GM21423 (cell line): ENCODE results near the gene SLC26A11.
"Not testable (repeated sequence)": the region's sequence is repeated elsewhere in the genome, so short reads cannot be mapped to it uniquely, and the experiment has no call there.

Source experiments
- ATAC-seq: cut with Tn5 transposase; IDR thresholded peaks from one replicate; pipeline ENCODE4 v1.9.1; 2021; ENCODE audit warnings: mild to moderate bottlenecking, moderate library complexity; ENCODE audit not compliant: unreplicated experiment

SLC26A11 gene

GRCh38 chr17:80195671-80196529 lies 24.3 kb upstream of the SLC26A11 start:
- ATAC-seq = no peak

DNA sequence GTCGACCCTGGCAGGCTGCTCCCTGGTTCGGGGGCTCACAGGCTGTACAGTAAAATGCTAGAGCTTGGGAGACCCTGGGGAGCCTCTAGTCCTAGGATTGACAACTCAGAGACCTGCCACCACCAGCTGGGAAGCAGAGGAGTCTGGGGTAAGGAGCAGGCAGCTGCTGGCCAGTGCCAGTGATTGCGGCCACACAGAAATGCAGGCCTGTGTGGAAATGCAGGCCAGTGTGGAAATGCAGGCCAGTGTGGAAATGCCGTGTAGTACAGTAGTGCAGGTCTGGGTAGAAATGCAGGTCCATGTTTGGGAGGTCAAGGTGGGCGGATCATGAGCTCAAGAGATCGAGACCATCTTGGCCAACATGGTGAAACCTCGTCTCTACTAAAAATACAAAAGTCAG lies 23.6 kb upstream of the SLC26A11 start:
- no peak for ATAC-seq

GRCh38 chr17:80198144-80198661 lies 22.0 kb upstream of the SLC26A11 start:
- ATAC-seq = no peak

DNA sequence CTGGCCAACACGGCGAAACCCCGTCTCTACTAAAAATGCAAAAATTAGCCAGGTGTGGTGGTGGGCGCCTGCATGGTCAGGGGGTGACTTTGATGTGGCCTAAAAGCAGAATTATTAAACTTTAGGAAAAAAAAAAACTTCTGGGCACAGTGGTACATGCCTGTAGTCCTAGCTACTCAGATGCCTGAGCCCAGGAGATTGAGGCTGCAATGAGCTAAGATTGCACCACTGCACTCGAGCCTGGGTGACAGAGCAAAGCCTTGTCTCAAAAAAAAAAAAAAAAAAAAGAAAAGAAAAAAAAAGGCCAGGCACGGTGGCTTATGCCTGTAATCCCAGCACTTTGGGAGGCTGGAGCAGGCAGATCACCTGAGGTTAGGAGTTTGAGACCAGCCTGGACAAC lies 20.9 kb upstream of the SLC26A11 start:
- not testable (repeated sequence) for ATAC-seq

DNA sequence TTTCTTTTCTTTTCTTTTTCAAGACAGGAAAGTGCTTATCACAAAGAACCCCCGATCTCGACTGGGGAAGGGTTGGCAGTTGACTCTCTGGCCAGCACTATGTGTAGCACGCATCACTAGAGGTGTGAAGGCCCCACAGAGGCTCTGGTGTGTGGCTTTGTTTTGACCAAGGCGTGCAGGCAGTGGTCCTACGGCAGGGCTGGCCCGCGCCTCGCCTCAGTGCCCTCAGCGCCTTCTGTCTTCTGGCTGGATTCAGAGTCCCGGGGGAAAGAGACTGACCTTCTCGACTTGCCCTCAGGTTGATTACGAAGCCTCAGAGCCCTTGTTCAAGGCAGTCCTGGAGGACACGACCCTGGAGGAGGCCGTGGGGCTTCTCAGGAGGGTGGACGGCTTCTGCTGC lies 18.8 kb upstream of the SLC26A11 start:
- ATAC-seq = no peak

- no peak for ATAC-seq
These were observed 18.0 kb upstream of the SLC26A11 start for GRCh38 chr17:80202197-80202596.

- no peak for ATAC-seq
These were observed 16.7 kb upstream of the SLC26A11 start for GRCh38 chr17:80203471-80203963.

- ATAC-seq = no peak
These were observed 15.4 kb upstream of the SLC26A11 start for GRCh38 chr17:80204626-80205468.

DNA sequence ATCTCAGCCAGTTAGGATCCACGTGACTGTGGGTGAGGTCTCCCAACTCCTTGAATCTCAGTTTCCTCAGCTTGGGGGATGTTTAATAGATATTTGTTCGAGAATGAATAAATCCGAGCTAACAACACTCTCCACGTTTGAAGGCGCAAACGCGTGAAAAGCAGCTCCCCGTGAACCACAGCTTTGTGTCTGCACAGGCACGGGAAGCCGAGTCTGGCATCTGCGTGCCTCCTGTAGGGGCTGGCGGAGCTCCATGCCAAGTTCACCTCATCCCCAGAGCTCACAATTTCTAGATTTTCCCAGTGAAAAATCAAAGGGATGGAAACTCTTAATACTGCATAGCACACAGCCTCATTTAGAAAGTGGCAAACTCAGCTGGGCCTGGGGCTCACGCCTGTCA lies 14.4 kb upstream of the SLC26A11 start:
- no peak for ATAC-seq

GRCh38 chr17:80208050-80208449 lies 12.2 kb upstream of the SLC26A11 start:
- no peak for ATAC-seq

DNA sequence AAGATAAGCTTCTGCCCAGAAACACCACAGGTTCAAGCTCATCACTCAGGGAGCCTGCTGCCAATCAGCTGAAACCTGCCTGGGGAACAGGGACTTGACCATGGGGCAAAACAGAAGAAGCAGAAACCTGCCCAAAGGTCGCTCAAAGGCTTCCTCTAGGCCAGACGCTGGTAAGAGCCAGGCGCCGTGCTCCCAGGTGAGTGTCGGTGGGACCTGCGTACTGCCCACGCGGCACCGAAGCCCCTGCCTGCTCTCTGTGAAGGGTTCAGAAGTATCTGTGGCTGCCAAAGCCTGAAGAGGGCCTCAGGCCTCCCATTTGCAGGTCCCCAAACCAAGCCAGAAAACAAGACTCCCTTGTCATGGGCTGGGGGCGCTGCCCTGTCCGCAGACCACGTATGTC lies 10.5 kb upstream of the SLC26A11 start:
- no peak for ATAC-seq

GRCh38 chr17:80210348-80211108 lies 9.7 kb upstream of the SLC26A11 start:
- ATAC-seq = no peak

- ATAC-seq = no peak
These were observed 8.1 kb upstream of the SLC26A11 start for GRCh38 chr17:80212109-80212508.

DNA sequence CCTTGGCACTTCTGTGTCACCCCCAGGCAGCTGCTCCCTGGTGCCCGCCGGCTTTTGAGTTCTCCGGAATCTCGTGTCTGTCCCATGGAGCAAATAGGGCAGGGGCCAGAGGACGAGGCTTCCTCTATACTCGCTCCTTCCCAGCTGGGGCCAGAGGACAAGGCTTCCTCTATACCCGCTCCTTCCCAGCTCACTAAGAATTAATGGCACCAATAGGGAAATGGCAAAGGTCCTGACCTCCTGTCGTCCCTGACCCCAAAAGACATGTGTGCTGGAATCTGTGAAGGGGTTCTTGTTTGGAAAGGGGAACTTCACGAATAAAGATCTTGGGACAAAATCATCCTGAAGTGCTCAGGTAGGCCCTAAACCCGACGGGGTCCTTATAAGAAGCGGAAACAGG lies 7.7 kb upstream of the SLC26A11 start:
- no peak for ATAC-seq

DNA sequence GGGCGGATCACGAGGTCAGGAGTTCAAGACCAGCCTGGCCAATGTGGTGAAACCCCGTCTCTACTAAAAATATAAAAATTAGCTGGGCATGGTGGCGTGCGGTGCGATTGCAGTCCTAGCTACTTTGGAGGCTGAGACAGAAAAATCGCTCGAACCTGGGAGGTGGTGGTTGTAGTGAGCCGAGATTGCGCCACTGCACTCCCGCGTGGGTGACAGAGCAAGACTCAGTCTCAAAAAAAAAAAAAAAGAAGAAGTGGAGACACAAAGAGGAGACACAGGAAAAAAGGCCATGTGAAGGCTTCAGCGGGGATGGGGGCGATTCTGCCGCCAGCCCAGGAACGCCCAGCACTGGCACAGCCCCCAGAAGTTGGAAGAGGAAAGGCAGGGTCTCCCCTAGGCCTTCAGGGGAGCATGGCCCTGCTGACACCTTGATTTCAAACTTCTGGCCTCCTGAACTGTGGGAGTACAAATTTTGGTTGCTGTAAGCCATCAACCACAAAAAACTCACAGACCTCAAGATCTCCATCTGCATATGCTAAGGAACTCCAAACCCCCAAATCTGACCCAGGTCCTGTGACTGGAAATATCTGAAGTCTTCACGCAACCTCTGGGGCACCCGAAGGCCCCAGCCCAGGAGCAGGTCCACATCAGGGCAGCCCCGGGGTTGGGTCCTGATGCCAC lies 7.1 kb upstream of the SLC26A11 start:
- ATAC-seq = no peak

DNA sequence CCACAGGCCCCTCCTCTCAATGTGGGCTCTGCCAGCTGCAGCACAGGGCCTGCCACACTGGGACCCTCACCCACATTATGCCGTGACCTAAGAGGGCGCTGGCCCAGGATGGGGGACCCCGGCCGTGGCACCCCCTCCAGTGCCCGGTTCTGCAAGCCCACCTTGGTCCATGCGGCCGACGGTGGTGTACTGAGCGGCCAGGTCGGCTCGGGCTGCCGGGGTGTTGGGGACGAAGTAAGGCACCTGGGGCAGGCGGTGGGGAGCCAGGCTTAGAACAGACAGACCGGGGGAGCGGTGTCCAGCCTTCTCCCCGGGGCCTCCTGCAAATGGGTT lies 6.6 kb upstream of the SLC26A11 start:
- ATAC-seq = no peak

DNA sequence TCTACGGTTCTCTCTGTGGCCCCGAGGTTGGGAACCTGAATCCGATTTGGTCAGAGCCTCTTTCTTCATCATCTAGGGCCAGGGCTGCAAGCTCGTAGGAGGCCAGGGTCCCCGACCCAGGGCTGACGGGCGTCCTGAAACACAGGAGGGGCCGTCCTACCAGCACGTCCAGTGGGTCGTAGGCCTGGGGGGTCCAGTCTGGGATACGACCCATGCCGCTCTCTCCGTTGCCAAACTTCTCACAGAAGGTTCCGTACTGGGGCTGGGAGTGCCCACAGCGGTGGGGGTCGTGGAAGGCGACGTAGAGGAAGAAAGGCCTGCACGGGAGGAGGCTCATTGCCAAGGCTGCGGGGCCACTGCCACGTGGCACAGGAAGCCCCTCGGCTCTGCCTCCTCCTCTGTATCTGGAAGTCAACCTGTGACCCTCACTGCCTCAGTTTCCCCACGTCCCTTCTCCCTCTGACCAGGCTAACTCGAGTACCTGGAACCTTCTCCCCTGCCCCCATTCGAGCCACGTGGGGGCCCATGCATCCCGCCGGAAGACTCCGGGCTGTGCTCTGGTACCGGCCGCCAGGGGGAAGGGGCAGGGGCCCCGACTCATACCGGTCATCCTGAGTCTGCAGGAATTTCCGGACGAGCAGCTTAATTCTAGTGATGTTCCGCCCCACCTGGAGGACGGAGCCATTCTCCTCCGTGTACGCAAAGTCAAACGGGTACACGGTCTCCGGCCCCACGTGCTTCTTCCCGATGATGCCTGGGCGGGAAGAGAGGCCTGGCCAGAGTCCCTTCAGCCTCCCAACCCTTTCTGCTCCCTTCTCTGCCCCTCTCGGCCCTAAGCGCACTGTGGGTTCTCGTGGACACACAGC lies 6.0 kb upstream of the SLC26A11 start:
- no peak for ATAC-seq

DNA sequence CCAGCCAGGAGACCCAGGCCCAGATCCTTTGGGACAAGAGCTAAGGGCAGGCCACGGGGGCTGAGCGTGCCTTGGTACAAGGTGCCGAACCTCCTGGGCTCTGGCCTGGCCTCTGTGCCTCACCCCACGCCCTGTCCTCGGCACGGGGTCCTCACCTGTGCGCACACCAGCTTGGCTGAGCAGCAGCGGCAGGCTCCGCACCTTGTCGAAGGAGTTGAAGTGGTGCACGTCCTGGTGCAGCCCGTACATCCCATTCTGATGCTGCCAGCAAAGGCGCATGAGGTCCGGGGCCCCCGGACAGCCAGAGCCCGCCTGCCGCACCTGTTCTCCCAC lies 5.4 kb upstream of the SLC26A11 start:
- ATAC-seq = no peak
